NAMALWA (cell line): ENCODE results near the gene NEDD4.
"Not testable (repeated sequence)": the region's sequence is repeated elsewhere in the genome, so short reads cannot be mapped to it uniquely, and the experiment has no call there.

ENCODE experiments used
- DNase-seq: peaks from one replicate; pipeline ENCODE4 v3.0.0-alpha.2; 2015; ENCODE audit warnings: low spot score

Gene NEDD4

DNA sequence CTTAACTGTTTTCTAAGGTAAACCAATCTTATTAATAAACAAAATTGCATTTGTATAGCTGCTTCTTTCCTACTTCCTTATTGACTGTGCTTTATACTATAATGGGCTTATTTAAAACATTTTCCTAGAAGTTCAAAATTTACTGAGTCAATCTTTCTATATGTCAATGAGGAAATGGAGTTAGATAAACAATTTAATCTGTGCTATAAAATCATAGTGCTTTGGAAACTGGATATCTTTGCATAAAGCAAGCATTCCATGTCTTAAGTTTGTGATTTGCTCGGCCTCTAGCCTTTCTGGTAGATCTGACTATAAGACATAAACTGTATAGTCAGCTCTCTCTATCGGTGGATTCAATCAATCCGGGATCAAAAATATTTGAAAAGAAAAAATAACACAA lies 99.6 kb downstream of the NEDD4 start:
- DNase-seq = no peak

- no peak for DNase-seq
These were observed 102.2 kb downstream of the NEDD4 start for GRCh38 chr15:55891196-55891595.

- no peak for DNase-seq
These were observed 109.2 kb downstream of the NEDD4 start for GRCh38 chr15:55884223-55884622.

GRCh38 chr15:55879181-55879580 lies 114.2 kb downstream of the NEDD4 start:
- DNase-seq = no peak

- DNase-seq = no peak
These were observed 120.2 kb downstream of the NEDD4 start for GRCh38 chr15:55873024-55873720.

GRCh38 chr15:55872471-55872870 lies 120.9 kb downstream of the NEDD4 start:
- DNase-seq = no peak

GRCh38 chr15:55869660-55870059 lies 123.8 kb downstream of the NEDD4 start:
- no peak for DNase-seq

DNA sequence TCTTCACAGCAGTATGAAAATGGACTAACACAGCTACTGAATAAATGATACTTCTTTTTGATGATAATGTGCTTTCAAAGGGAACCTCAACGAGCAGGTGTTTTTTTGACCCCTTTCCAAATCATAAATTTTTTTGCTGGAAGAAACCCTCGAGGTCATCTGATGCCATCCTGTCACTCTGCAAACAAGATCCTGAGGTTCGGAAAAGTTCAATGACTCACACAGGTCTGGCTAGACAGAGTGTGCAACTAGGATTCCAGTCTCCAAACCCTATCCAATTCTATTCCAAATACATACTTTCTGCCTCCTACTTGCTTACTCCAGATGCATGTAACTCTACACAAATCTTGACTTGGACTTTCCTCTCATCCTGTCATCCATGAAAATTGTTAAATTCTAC lies 124.7 kb downstream of the NEDD4 start:
- no peak for DNase-seq

DNA sequence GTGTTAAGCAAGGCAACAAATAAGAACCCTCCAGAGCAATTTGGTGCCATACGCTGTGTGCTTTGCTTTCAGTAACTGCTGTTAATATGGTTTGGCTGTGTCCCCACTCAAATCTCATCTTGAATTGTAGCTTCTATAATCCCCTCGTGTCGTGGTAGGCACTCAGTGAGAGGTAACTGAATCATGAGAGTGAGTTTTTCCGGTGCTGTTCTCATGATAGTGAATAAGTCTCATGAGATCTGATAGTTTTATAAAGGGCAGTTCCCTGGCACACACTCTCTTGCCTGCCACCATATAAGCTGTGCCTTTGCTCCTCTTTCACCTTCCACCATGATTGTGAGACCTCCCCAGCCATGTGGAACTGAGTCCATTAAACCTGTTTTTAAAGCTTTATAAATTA lies 125.1 kb downstream of the NEDD4 start:
- not testable (repeated sequence) for DNase-seq

DNA sequence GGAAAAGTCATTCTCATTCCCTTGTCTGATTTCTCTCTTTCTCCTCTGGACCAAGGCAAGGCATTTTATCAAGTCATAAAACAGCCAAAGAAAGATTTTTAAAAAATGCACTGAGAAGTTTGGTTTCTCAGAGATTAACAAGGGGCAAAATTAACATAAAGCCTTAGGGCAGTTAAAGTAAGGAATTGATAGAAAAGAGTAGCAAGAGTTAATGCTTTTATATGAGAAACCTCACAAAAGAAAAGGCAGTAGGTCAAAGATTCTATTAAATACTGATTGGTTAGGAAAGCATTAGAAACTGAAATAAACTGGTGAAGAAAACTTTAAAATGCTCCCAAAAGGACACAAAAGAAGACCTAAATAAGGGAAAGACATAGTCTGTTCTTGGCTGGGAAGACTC lies 129.5 kb downstream of the NEDD4 start:
- DNase-seq = no peak

DNA sequence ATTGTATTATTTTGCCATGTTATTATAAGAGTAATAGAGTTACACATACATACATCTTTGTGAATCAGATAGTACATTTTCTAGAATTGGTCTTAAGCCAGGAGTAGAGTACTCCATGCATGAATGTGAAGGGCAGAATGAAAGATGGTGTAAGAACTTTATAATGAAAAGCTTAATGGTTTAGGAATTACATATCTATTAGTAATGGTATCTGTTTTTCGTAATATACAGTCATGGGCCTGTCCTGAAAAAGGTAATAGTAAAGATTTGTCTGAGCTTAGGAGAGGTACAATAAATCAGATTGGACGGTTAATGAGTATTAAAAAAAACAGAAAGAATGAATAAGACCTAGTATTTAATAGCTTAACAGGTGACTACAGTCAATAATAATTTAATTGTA lies 132.3 kb downstream of the NEDD4 start:
- no peak for DNase-seq

GRCh38 chr15:55860468-55860867 lies 132.9 kb downstream of the NEDD4 start:
- DNase-seq = no peak

DNA sequence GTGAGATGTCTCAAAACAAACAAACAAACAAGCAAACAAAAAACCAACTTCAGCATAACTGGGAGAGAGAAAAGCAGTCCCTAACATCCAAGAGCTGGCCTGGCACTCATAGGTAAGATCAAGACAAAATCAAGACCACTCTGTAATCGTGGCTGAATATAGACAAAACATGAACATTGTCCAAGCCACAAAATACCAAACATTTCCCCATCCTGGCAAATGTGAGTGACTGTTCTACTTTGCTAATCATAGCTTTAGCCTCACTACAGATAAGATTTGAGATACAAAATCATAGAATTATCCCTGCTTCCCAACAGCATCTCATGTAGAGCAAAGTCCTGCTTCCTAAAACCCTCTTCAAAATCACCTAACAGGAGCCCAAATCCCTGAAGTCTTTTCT lies 133.7 kb downstream of the NEDD4 start:
- no peak for DNase-seq

- no peak for DNase-seq
These were observed 134.8 kb downstream of the NEDD4 start for GRCh38 chr15:55858661-55859060.

DNA sequence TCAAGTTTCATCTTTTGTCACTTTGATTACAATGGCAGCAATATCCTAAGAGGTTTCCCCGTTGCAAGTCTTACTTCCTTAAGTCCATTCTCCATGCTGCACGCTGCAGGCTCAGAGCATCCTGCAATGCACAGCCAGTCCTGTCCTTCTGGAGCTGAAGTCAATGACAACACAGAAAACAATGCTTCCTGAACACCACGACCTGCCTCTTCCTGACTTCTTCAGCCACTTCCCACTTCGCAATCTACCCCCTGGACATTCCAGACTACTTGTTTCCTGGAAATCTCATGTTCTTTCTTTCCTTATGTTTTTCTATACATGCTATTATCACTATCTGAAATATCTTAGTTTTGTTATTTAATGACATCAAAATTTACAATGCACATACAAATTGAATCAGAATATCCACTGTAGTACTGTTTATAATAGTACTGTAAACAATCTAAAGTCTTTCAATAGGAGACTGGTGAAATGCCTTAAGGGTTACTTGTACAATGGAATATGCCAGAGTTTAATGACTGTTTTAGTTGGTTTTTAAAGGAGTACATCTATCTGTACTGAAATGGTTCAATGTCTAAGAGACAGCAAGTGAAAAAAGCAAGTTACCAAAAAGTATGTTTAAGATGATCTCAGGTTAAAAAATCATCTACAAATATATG lies 136.8 kb downstream of the NEDD4 start:
- DNase-seq = no peak

GRCh38 chr15:55853134-55853533 lies 140.3 kb downstream of the NEDD4 start:
- no peak for DNase-seq

DNA sequence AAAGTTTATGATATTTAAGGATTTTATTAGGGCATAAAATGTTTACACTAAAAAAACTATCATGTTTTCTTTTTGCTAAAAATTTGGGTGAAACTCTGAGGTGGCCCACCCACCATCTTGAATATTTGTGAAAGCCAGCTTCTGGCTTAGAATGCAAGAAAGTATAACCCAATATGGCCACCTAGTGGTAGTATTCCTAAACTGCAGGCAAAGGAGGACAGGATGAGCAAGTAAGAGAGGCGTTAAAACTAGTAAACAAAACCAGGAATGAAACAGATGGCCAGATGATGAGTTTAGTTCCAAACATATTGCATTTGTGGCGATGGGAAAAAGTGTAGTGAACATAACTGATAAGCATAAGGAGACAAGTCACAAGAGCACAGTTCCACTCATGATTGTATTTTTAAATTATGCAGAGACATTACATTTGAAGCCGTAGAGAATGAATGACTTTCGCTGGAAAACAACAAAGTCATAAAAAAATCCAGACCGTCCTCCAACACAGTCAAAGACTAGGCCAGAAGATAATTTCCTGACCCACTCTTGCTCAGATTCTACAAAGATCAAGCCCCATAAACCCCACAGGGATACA lies 147.2 kb downstream of the NEDD4 start:
- peak; percentile 90 for DNase-seq

- DNase-seq = not testable (repeated sequence)
These were observed 150.5 kb downstream of the NEDD4 start for GRCh38 chr15:55842897-55843296.

DNA sequence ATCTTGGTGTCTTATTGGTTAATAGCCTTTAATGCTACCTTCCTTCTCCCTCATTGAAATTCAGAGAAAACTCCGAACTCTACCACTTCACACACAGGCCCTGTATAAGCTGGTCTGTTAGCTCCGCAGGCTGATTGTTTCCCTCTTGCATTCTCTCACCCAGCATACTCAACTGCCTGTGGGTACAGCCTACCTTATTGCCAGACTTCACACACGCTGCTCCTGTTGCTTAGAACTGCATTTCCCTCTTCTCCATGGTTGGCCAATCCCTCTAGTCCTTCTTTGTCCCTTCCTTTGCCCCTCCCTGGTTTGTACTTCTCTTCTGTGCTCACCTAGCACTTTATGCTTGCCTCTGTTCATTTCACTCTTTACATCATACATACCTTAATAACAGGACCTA lies 157.5 kb downstream of the NEDD4 start:
- DNase-seq = no peak

DNA sequence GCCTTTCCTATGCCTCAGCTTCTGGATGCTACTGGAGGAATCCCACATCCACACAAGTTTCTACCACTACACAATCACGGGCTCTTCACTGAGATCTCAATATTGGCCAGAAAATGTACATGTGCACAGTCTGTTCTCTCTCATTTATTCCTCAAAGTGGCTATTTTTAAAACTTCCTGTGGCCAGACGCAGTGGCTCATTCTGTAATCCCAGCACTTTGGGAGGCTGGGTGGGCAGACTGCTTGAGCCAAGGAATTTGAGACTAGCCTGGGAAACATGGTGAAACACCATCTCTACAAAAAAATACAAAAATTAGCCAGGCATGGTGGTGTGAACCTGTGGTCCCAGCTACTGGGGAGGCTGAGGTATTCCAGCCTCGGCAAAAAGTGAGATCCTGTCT lies 159.1 kb downstream of the NEDD4 start:
- DNase-seq = no peak

GRCh38 chr15:55829826-55830225 lies 163.6 kb downstream of the NEDD4 start:
- DNase-seq = no peak

DNA sequence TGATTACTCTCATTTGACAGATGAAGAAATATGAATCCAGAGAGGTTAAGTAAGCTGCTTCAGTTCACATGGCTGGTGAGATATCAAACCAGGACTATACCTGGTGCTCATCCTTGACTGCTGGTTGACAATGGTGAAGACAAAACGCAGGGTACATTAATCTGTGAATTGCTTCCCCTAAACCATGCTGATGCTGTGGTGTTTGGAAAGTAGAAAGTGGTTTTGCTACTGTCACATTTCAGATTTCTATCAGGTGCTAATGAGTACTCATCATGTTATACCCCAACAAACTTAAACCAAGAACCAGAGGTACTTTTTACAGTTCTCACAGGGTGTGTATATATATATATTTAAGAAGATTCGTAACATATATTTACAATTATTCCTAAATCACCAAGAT lies 165.5 kb downstream of the NEDD4 start:
- DNase-seq = no peak

- no peak for DNase-seq
These were observed 166.2 kb downstream of the NEDD4 start for GRCh38 chr15:55827204-55827603.
